GM12865 (cell line): ENCODE measurements around the gene CDKAL1.

Source experiments
- DNase-seq: peaks from one replicate; pipeline ENCODE4 v3.0.0; 2010; ENCODE audit warnings: low read depth
- H3K4me3 ChIP-seq: 2 replicates; pipeline ENCODE4 v1.5.1; 2011; ENCODE audit warnings: mild to moderate bottlenecking, low read depth, low read length, control low read depth
- TF ChIP-seq, protein P1 (sequence below): IDR thresholded peaks from 2 replicates; pipeline ENCODE4 v1.5.1; 2011; ENCODE audit warnings: low read length, control low read depth, low read depth, inconsistent platforms; ENCODE audit not compliant: insufficient read depth; ENCODE audit errors: missing control alignments

The CDKAL1 gene

DNA sequence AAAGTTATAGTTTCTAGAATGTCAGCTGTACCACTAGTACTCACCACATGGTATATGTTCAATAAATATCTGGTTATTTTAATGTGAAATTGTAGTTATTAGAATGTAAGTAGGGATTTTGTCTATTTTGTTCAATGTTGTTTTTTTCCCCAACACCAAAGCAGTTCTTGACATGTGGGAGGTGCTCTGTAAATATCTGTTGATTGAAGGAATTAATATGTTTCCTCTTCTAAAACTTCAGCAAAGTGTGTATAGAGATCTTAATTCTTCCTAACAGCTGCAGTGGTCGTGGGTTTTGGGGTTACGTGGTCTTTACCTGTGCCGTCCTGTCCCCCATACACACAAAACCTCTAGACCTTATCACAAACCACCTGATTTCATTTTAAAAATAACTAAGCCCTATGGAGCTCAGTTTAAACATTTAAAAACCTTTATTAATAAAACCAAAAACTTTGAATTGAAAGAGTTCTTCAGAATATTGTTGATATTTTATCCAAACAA lies 587.4 kb downstream of the CDKAL1 start:
- TF ChIP-seq, protein P1, sequence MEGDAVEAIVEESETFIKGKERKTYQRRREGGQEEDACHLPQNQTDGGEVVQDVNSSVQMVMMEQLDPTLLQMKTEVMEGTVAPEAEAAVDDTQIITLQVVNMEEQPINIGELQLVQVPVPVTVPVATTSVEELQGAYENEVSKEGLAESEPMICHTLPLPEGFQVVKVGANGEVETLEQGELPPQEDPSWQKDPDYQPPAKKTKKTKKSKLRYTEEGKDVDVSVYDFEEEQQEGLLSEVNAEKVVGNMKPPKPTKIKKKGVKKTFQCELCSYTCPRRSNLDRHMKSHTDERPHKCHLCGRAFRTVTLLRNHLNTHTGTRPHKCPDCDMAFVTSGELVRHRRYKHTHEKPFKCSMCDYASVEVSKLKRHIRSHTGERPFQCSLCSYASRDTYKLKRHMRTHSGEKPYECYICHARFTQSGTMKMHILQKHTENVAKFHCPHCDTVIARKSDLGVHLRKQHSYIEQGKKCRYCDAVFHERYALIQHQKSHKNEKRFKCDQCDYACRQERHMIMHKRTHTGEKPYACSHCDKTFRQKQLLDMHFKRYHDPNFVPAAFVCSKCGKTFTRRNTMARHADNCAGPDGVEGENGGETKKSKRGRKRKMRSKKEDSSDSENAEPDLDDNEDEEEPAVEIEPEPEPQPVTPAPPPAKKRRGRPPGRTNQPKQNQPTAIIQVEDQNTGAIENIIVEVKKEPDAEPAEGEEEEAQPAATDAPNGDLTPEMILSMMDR = no peak
- H3K4me3 ChIP-seq = no peak overlapping the region
- no peak for DNase-seq

DNA sequence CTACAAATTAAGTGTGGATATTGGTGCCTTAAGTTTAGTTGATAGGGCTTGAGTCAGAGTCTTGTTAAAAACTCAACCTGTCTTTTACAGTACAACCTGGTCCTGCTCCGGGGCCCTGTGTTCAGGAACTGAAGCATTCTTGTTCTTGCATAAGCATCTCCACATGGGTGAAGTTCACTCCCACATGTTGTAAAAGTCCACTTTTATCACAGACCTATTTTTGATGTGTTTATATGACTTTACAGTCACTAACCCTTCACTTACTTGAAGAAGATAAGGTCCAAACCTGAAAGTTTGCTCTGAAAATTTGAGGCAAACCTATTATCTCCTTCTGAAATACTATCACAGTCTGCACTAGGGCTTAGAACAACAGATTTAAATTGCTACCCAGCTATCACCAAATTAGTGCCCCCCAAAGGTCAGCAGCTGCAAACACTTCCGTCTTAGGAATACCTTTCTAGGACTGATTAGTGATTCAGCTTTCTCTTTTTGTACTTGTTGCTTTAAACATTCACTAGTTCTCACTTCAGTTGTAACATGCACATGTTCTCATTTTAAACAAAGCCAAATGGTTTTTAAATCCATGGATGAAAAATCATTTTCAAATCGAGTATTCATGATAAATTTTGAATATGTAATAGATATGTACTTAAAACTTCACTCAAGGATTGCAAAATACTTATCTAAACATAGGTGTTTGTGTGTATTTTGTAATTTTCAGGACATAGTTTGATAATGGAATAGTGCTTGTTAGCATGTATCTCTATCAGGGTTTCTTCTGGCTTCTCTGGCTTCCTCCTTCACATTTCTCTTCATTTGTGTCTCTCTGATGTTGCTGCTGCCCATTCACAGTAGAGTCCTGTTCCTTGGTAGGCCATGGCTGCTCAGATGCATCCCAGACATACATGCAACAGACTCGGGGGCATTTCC lies 589.5 kb downstream of the CDKAL1 start:
- no peak overlapping the region for H3K4me3 ChIP-seq

DNA sequence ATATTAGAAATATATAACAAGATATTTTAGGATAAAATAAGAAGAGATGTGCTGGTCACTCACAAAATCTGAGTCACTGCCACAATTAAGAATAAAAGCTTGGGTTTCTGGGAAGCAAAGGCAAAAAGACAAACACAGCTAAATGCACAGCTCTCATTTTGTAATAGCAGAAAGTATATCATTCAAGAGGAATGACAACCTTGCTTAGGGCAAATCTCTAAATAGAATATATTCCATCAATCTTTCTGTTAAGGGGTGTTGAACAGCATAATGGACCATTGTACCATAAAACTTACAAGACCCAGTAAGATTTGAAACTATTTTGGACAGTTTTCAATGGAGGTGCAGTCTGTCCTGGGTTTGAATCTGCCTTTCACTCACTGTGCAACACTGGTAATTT lies 594.3 kb downstream of the CDKAL1 start:
- DNase-seq = no peak
- TF ChIP-seq, protein P1 = no peak
- no peak overlapping the region for H3K4me3 ChIP-seq

More for the DNA sequence above, 589.5 kb downstream of the CDKAL1 start:
- TF ChIP-seq, protein P1 = no peak
- DNase-seq = no peak

DNA sequence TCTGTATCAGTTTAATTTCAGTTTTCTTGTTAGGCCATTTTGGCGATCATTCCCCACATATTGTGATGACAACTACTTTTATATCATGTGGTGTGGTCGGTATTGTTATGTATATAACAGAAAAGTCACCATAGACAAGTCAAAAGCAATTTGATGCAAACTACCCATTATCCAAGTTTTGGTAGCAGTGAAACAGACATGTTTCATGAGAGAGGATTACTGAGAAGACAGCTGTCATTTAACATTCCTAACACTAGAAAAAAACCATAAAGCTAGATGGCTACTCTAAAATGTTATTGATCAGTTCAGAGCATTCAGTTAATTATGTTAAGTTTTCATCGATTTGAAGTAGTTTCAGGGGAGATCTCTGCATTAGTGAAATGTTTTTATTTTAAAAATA lies 597.1 kb downstream of the CDKAL1 start:
- no peak for DNase-seq
- TF ChIP-seq, protein P1 = no peak
- H3K4me3 ChIP-seq = no peak overlapping the region

DNA sequence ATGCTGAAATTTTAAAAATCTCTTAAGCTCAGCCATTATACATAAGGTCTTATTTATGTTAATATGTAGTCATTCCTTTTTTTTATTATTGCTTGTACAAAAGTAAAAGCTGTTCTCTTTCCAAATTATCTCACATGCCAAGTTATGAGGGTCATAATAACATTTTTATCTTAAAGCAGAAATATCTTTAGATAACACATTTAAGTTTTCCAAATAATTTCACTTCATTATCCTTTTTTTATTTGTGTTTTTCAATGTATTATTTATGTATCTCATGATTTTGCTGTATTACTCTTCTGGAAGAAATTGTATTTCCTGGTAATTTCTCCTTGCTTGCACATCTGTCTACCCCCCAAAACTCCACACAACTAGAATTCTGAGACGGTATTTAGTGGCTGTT lies 598.2 kb downstream of the CDKAL1 start:
- H3K4me3 ChIP-seq = no peak overlapping the region
- TF ChIP-seq, protein P1 = no peak
- DNase-seq = no peak

DNA sequence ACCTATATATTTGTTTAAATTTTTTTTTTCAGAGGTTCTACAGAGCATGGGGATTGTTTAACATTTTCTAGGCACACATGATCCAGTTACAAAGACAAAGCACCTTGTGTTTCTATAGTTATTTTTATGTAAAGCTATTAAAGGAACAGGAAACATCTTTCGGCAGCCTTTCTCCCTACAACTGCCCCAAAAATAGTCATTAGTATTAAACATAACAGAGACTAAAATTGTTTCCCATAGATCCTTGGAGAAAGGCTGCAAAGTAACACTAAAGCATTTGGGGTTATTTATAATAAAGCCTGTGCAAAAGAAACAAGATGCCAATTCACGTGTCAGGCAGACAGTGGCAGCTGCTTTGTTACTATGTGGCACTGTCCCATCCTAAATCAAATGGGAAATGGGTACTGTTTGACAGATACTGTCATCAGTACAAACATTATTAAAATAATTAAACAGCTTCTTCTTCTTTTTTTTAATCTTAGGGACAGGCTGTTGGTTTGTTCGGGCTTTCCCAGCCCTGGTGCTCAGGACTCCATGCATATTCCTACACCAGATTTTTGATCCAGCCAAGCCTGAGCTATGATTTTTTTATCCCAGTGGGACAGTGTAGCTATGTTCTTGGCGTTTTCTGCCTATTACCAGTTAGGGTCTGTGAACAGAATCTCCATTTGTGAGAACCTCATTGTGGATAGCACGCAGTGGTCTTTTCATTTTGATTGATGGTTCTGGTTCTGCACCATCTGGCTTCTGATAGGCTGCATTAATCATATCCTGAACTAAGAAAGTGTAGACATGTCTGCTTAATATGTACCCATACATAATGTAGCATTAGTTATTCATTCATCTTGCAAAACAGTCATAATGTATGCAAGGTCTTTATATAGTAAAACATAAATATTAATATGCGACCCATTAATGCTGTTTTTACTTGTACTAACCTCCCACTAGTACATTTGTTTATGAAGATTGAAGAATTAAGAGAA lies 598.9 kb downstream of the CDKAL1 start:
- TF ChIP-seq, protein P1 = no peak
- no peak overlapping the region for H3K4me3 ChIP-seq
- no peak for DNase-seq
